HFFc6 (cell line): ENCODE results near the gene FCMR. TPM values are rescaled to one million over a fixed set of nuclear protein-coding genes. Genes with fewer than 3 reads are reported as not detected.
A peak's percentile ranks its signal among the peaks of the same experiment; 100 is the strongest.

ENCODE experiments used
- DNase-seq: peaks from one replicate; pipeline ENCODE4 v3.0.0-alpha.2; 2018
- H3K27ac Mint-ChIP-seq: 2 replicates; pipeline ENCODE4 v1.8.0; 2020; ENCODE audit warnings: mild to moderate bottlenecking, mixed read lengths
- H3K27me3 Mint-ChIP-seq: 2 replicates; pipeline ENCODE4 v1.8.0; 2021; ENCODE audit warnings: mild to moderate bottlenecking, moderate library complexity, mixed read lengths; ENCODE audit not compliant: insufficient read depth
- H3K36me3 Mint-ChIP-seq: 2 replicates; pipeline ENCODE4 v1.8.0; 2021; ENCODE audit warnings: low read depth, mixed read lengths
- H3K4me1 Mint-ChIP-seq: 2 replicates; pipeline ENCODE4 v1.8.0; 2020; ENCODE audit warnings: low read depth, mixed read lengths
- H3K4me3 Mint-ChIP-seq: 2 replicates; pipeline ENCODE4 v1.8.0; 2020; ENCODE audit warnings: mild to moderate bottlenecking, moderate library complexity, mixed read lengths
- H3K9me3 Mint-ChIP-seq: 2 replicates; pipeline ENCODE4 v1.8.0; 2020; ENCODE audit warnings: mild to moderate bottlenecking, mixed read lengths
- CTCF ChIP-seq: fragments of 200-600 bp; sonication (generic); IDR thresholded peaks from 2 replicates; pipeline ENCODE4 v1.5.0; 2021; ENCODE audit warnings: antibody characterized with exemption, mild to moderate bottlenecking
- total RNA-seq, 6 experiments: library from RNA; stranded (reverse); fragmentation: NEBNext Ultra II Directional; extraction: Animal tissue kit (Norgen Biotek cat#: 25700); gene quantifications; 2 replicates in 1 of 6; 3 replicates in 5 of 6; pipeline ENCODE4 v1.2.3, GENCODE V29; 2021

FCMR gene
- total RNA-seq, 6 experiments from 2014 or later = 0.28 to 1.3 (median 0.67) TPM

- H3K27ac Mint-ChIP-seq = no peak overlapping the region
- H3K36me3 Mint-ChIP-seq = no peaks in the 10 kb centered on the region
- no peaks in the 10 kb centered on the region for H3K9me3 Mint-ChIP-seq
- H3K4me1 Mint-ChIP-seq = peaks cover 16% of the 10 kb centered on the region
- DNase-seq = no peak
- H3K4me3 Mint-ChIP-seq = no peak overlapping the region
- no peak for TF ChIP-seq CTCF
- peaks cover 28% of the 10 kb centered on the region for H3K27me3 Mint-ChIP-seq
Measured at GRCh38 chr1:206965781-206966180, 44.0 kb upstream of the FCMR start.

- H3K4me1 Mint-ChIP-seq = peaks cover 16% of the 10 kb centered on the region
- TF ChIP-seq CTCF = no peak
- H3K36me3 Mint-ChIP-seq = no peaks in the 10 kb centered on the region
- no peak overlapping the region for H3K27ac Mint-ChIP-seq
- H3K27me3 Mint-ChIP-seq = peaks cover 20% of the 10 kb centered on the region
- H3K4me3 Mint-ChIP-seq = no peak overlapping the region
- no peak for DNase-seq
- H3K9me3 Mint-ChIP-seq = no peaks in the 10 kb centered on the region
Measured at GRCh38 chr1:206963740-206964139, 42.0 kb upstream of the FCMR start.

- Mint-ChIP-seq H3K27me3 (peaks cover 18% of the 10 kb centered on the region), H3K4me3 (no peak overlapping the region), H3K36me3 (no peaks in the 10 kb centered on the region), H3K27ac (no peak overlapping the region), H3K4me1 (peaks cover 16% of the 10 kb centered on the region), H3K9me3 (no peaks in the 10 kb centered on the region)
- no peak for TF ChIP-seq CTCF
- DNase-seq = peak; percentile 30
Measured at GRCh38 chr1:206963119-206963712, 41.5 kb upstream of the FCMR start.

GRCh38 chr1:206962272-206962671 lies 40.5 kb upstream of the FCMR start:
- H3K27me3 Mint-ChIP-seq = peaks cover 20% of the 10 kb centered on the region
- no peak overlapping the region for H3K4me3 Mint-ChIP-seq
- no peaks in the 10 kb centered on the region for H3K9me3 Mint-ChIP-seq
- no peaks in the 10 kb centered on the region for H3K36me3 Mint-ChIP-seq
- no peak overlapping the region for H3K27ac Mint-ChIP-seq
- no peak for DNase-seq
- TF ChIP-seq CTCF = no peak
- peaks cover 10% of the 10 kb centered on the region for H3K4me1 Mint-ChIP-seq

- Mint-ChIP-seq H3K27me3 (peaks cover 23% of the 10 kb centered on the region), H3K36me3 (no peaks in the 10 kb centered on the region), H3K4me3 (no peak overlapping the region), H3K27ac (no peak overlapping the region), H3K4me1 (peaks cover 9% of the 10 kb centered on the region), H3K9me3 (no peaks in the 10 kb centered on the region)
- no peak for DNase-seq
- TF ChIP-seq CTCF = no peak
Measured at GRCh38 chr1:206961668-206962067, 39.9 kb upstream of the FCMR start.
